Sigmoid colon (tissue), 7 donors: ENCODE results near the gene ALPK3. TPM values are rescaled to one million over a fixed set of nuclear protein-coding genes. Genes with fewer than 3 reads are reported as not detected.

ENCODE experiments used
- DNase-seq: peaks from one replicate; pipeline ENCODE4 v3.0.0-alpha.2; 2019
- H3K27ac ChIP-seq, 4 donors: fragments of 200-600 bp; sonication (generic); one replicate each; pipeline ENCODE4 v1.5.1; 2016 to 2019; ENCODE audit warnings: mild to moderate bottlenecking in 1 of 4
- H3K27me3 ChIP-seq, 3 donors: fragments of 200-600 bp; sonication (generic); one replicate each; pipeline ENCODE4 v1.5.1; 2019; ENCODE audit warnings: mild to moderate bottlenecking in 1 of 3
- H3K36me3 ChIP-seq, 4 donors: fragments of 200-600 bp; sonication (generic); one replicate each; pipeline ENCODE4 v1.5.1; 2016 to 2019
- H3K4me1 ChIP-seq, 4 donors: fragments of 200-600 bp; sonication (generic); one replicate each; pipeline ENCODE4 v1.5.1; 2017 to 2019
- H3K4me3 ChIP-seq, 4 donors: fragments of 200-600 bp; sonication (generic); one replicate each; pipeline ENCODE4 v1.5.1; 2017 to 2019; ENCODE audit warnings: mild to moderate bottlenecking in 2 of 4, moderate library complexity in 1 of 4
- H3K9me3 ChIP-seq, 4 donors: fragments of 200-600 bp in 3 of 4; sonication (generic) in 3 of 4; one replicate each; pipeline versions ENCODE4 v1.5.1 to v1.6.1; 2013 to 2019
- CTCF ChIP-seq, 4 experiments: fragments of 450-650 bp in 3 of 4; fragments of 200-600 bp in 1 of 4; IDR thresholded peaks; one replicate each; pipeline ENCODE4 v1.5.1; 2016 to 2019; ENCODE audit warnings: antibody characterized with exemption in 4 of 4, mild to moderate bottlenecking in 3 of 4, moderate library complexity in 2 of 4
- EP300 ChIP-seq, 4 donors: sonication (generic); formaldehyde crosslinking; IDR thresholded peaks; one replicate each; pipeline ENCODE4 v1.6.1; 2017; ENCODE audit warnings: antibody characterized with exemption in 4 of 4
- POLR2A ChIP-seq, 2 donors: fragments of 450-650 bp; IDR thresholded peaks; one replicate each; pipeline ENCODE4 v1.6.1; 2016; ENCODE audit warnings: antibody characterized with exemption in 2 of 2, mild to moderate bottlenecking in 2 of 2, moderate library complexity in 2 of 2
- POLR2AphosphoS5 ChIP-seq, 4 donors: sonication (generic); formaldehyde crosslinking; IDR thresholded peaks; one replicate each; pipeline ENCODE4 v1.6.1; 2017; ENCODE audit warnings: antibody characterized with exemption in 4 of 4
- WGBS, 2 donors: extraction: QIAGEN DNeasy Blood & Tissue Kit; methylation state at CpG; one replicate each; pipeline ENCODE4 v1.1.7; 2013; 5-methylcytosine and 5-hydroxymethylcytosine counted together
- intact Hi-C: fragments of 100-400 bp; cut with DNase I; formaldehyde crosslinking; loops from one replicate; pipeline ENCODE4 v1.15.1; 2023
- polyA plus RNA-seq, 3 donors: library from polyadenylated mRNA; stranded (reverse); fragments of 200-250 nt; gene quantifications; one replicate each; pipeline ENCODE4 v1.2.3, GENCODE V29; 2013
- total RNA-seq, 4 donors: library from RNA; depleted of rRNA; stranded (reverse); fragments of >200 nt; gene quantifications; one replicate each; pipeline ENCODE4 v1.1.0, GENCODE V29; 2016
- donor health status: healthy with polysubstance abuse.
- donor health status: Bipolar disorder and iron deficiency.
- donor health status: healthy.

Gene ALPK3
- total RNA-seq (10 to 100 TPM in 2 of 4 donors, 1 to 10 TPM in 2; 3.9 to 41.0 (median 14.2) TPM), polyA plus RNA-seq (1 to 10 TPM in 1 of 3 donors, under 1 TPM in 2; under 0.01 to 2.4 (median under 0.01) TPM)

GRCh38 chr15:84816694-84817465 lies at the start of gene ALPK3:
Gene ALPK3 (plus strand): TSS chr15:84817356. CDS start chr15:84817453, 97 bp downstream.
- H3K36me3 ChIP-seq = no peaks in the 10 kb centered on the region
- TF ChIP-seq POLR2AphosphoS5 (IDR thresholded peaks at IDR 0.05) = peak in 1 of 4 donors; percentile 24
- TF ChIP-seq POLR2A (IDR thresholded peaks at IDR 0.05) = no peak
- H3K4me3 ChIP-seq = peak within 1 kb of the TSS; percentile 32 to 66 (median 50)
- peak; percentile 85 for DNase-seq
- 15 to 27% methylated on average over 63 of the region's 63 CpGs for WGBS, 2 donors
- H3K27ac ChIP-seq = peak within 1 kb of the TSS; percentile 76 to 94 (median 86)
- intact Hi-C loops = loop anchor here (2.0 to 5.0 kb wide), 2 partner anchors 68 to 165 kb away; partner anchors contain the start of genes WDR73 and ZNF592
- H3K4me1 ChIP-seq = peaks cover 0 to 51% (median 49%) of the 10 kb centered on the region in 4 donors
- no peaks in the 10 kb centered on the region for H3K9me3 ChIP-seq
- H3K27me3 ChIP-seq = no peaks in the 10 kb centered on the region

GRCh38 chr15:84772031-84772430 lies 45.1 kb upstream of the ALPK3 start:
- peaks cover 0 to 21% (median 16%) of the 10 kb centered on the region in 4 donors for H3K4me1 ChIP-seq
- H3K36me3 ChIP-seq = peaks cover 0 to 28% (median 9%) of the 10 kb centered on the region in 4 donors
- no peaks in the 10 kb centered on the region for H3K27me3 ChIP-seq
- no peak overlapping the region for H3K4me3 ChIP-seq
- no peak for DNase-seq
- peak overlapping the region in 2 of 4 donors; percentile 11 to 28 for H3K27ac ChIP-seq
- intact Hi-C loops = no loop called here
- WGBS, 2 donors = 83 to 89% methylated on average over 5 of the region's 5 CpGs
- TF ChIP-seq CTCF (IDR thresholded peaks at IDR 0.05) (no peak), EP300 (IDR thresholded peaks at IDR 0.05) (no peak), POLR2AphosphoS5 (IDR thresholded peaks at IDR 0.05) (no peak), POLR2A (IDR thresholded peaks at IDR 0.05) (no peak)
- no peaks in the 10 kb centered on the region for H3K9me3 ChIP-seq

DNA sequence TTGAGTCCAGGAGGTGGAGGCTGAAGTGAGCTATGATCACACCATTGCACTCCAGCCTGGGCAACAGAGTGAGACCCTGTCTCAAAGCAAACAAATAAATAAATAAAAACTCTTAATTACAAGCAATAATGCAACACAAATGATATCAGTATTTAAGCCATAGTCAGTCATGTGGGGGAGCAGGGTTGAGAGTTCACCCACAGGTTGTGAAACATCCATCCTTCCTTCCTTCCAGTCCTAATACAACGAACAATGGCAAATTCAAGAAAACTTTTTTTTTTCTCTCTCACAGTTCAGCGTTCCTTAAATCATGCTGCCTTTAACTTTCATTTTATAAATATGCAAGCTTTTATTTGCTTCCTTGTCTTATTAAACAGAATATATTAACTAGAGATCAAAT lies 44.7 kb upstream of the ALPK3 start:
- 72 to 84% methylated on average over 2 of the region's 2 CpGs for WGBS, 2 donors
- Histone ChIP-seq H3K4me1 (peaks cover 0 to 21% (median 16%) of the 10 kb centered on the region in 4 donors), H3K9me3 (no peaks in the 10 kb centered on the region), H3K27me3 (no peaks in the 10 kb centered on the region), H3K36me3 (peaks cover 0 to 24% (median 9%) of the 10 kb centered on the region in 4 donors), H3K4me3 (no peak overlapping the region), H3K27ac (peak overlapping the region in 2 of 4 donors; percentile 11 to 28)
- TF ChIP-seq EP300 (IDR thresholded peaks at IDR 0.05) (no peak), POLR2A (IDR thresholded peaks at IDR 0.05) (no peak), CTCF (IDR thresholded peaks at IDR 0.05) (no peak), POLR2AphosphoS5 (IDR thresholded peaks at IDR 0.05) (no peak)
- intact Hi-C loops = no loop called here
- no peak for DNase-seq

DNA sequence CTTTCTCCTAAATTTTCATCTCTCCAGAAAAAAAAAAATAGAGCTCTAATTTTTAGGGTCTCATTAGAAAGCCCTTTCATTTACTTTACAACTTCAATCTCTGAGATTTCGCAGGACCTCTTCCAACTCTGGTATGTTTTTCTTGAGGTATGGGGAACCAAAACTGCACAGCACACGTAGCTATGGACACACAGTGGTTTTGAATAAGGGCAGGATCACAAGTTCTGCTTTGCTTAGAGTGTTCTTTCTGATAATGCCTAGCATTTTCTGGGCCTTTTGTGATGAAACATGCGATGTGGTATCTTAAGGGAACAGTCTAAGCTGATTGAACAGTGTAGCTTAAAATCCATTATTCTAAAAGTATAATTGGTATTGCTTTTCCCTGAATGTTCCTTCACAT lies 43.4 kb upstream of the ALPK3 start:
- intact Hi-C loops = no loop called here
- DNase-seq = no peak
- no peak overlapping the region for H3K4me3 ChIP-seq
- no peak overlapping the region for H3K27ac ChIP-seq
- TF ChIP-seq CTCF (IDR thresholded peaks at IDR 0.05) = no peak
- H3K4me1 ChIP-seq = peaks cover 0 to 21% (median 17%) of the 10 kb centered on the region in 4 donors
- no peaks in the 10 kb centered on the region for H3K9me3 ChIP-seq
- peaks cover 0 to 20% (median 9%) of the 10 kb centered on the region in 4 donors for H3K36me3 ChIP-seq
- 80 to 90% methylated on average over 3 of the region's 3 CpGs for WGBS, 2 donors
- no peaks in the 10 kb centered on the region for H3K27me3 ChIP-seq

- Histone ChIP-seq H3K9me3 (no peaks in the 10 kb centered on the region), H3K27me3 (no peaks in the 10 kb centered on the region), H3K4me3 (no peak overlapping the region), H3K4me1 (peaks cover 0 to 29% (median 20%) of the 10 kb centered on the region in 4 donors), H3K36me3 (peaks cover 0 to 20% (median 5%) of the 10 kb centered on the region in 4 donors), H3K27ac (no peak overlapping the region)
- no peak for DNase-seq
- intact Hi-C loops = no loop called here
- 96 to 97% methylated on average over 1 of the region's 1 CpG for WGBS, 2 donors
- no peak for TF ChIP-seq POLR2A (IDR thresholded peaks at IDR 0.05)
- TF ChIP-seq CTCF (IDR thresholded peaks at IDR 0.05) = no peak
Observed at GRCh38 chr15:84775867-84776449, 41.2 kb upstream of the ALPK3 start.
